ENCODE data around the gene CENPVL1.
"Not testable (repeated sequence)": the region's sequence is repeated elsewhere in the genome, so short reads cannot be mapped to it uniquely, and the experiment has no call there.

- TF ChIP-seq POLR2A, CTCF (IDR thresholded peaks at IDR 0.05): not testable (repeated sequence)
Measured at GRCh38 chrX:51679689-51680433, 30.5 kb upstream of the CENPVL1 start.

All from tibial nerve (tissue), 3 donors.